Caco-2 (cell line): ENCODE measurements around the gene EPRS1. TPM values are rescaled to one million over a fixed set of nuclear protein-coding genes. Genes with fewer than 3 reads are reported as not detected.

Experiments used
- BruUV-seq: library from RNA; stranded (reverse); fragments of 400-500 nt; replicated peaks from 2 replicates; lab custom pipeline; 2021; lab: Mats Ljungman, UMichigan
- CTCF ChIA-PET: fragments of 300-600 bp; sonication (Branson Sonifier 250); formaldehyde crosslinking; loops from one replicate; lab custom pipeline; 2022; ENCODE audit warnings: antibody characterized with exemption; lab: Charles Lee
- POLR2A ChIA-PET: fragments of 300-600 bp; sonication (Branson Sonifier 250); formaldehyde crosslinking; loops from one replicate; lab custom pipeline; 2022; ENCODE audit warnings: antibody characterized with exemption; lab: Charles Lee
- DNase-seq, 2 experiments: peaks; one replicate each; pipeline versions ENCODE4 v3.0.0 to v3.0.0-alpha.2; 2020 to 2022
- H3K27me3 ChIP-seq: replicated peaks from 2 replicates; pipeline ENCODE4 v1.6.0; 2011; ENCODE audit warnings: low read length; ENCODE audit not compliant: control insufficient read depth, insufficient read depth
- H3K36me3 ChIP-seq: 2 replicates; pipeline ENCODE4 v1.5.1; 2011; ENCODE audit warnings: low read length; ENCODE audit not compliant: control insufficient read depth, insufficient read depth
- H3K4me1 ChIP-seq: fragments of 250-450 bp; sonication (Bioruptor Pico); 2 replicates; pipeline ENCODE4 v1.5.1; 2020; ENCODE audit warnings: mild to moderate bottlenecking
- H3K4me3 ChIP-seq: 2 replicates; pipeline ENCODE4 v1.5.1; 2011; ENCODE audit warnings: low read depth, mild to moderate bottlenecking, control low read depth, low read length
- H3K9me3 ChIP-seq: fragments of 250-450 bp; sonication (Bioruptor Pico); 2 replicates; pipeline ENCODE4 v1.5.1; 2020; ENCODE audit warnings: mild to moderate bottlenecking, moderate library complexity
- H3K27ac Mint-ChIP-seq: one replicate; pipeline ENCODE4 v1.8.0; 2022; ENCODE audit warnings: mixed read lengths; ENCODE audit not compliant: unreplicated experiment
- H3K27me3 Mint-ChIP-seq: one replicate; pipeline ENCODE4 v1.8.0; 2022; ENCODE audit warnings: mixed read lengths; ENCODE audit not compliant: insufficient read depth, unreplicated experiment
- H3K36me3 Mint-ChIP-seq: one replicate; pipeline ENCODE4 v1.8.0; 2022; ENCODE audit warnings: mild to moderate bottlenecking, mixed read lengths; ENCODE audit not compliant: insufficient read depth, unreplicated experiment
- H3K4me1 Mint-ChIP-seq: one replicate; pipeline ENCODE4 v1.8.0; 2022; ENCODE audit warnings: low read depth, mixed read lengths; ENCODE audit not compliant: unreplicated experiment
- H3K4me3 Mint-ChIP-seq: one replicate; pipeline ENCODE4 v1.8.0; 2022; ENCODE audit warnings: mild to moderate bottlenecking, moderate library complexity, mixed read lengths; ENCODE audit not compliant: unreplicated experiment
- H3K9me3 Mint-ChIP-seq: one replicate; pipeline ENCODE4 v1.8.0; 2022; ENCODE audit warnings: mixed read lengths; ENCODE audit not compliant: unreplicated experiment
- intact Hi-C: fragments of 100-400 bp; cut with micrococcal nuclease; formaldehyde crosslinking; loops from one replicate; pipeline ENCODE4 v1.10.0; 2022; ENCODE audit not compliant: unreplicated experiment
- total RNA-seq: library from RNA; stranded (reverse); gene quantifications from 2 replicates; pipeline ENCODE4 v1.2.3, GENCODE V29; 2022
- TF ChIP-seq, protein P1 (sequence below), 2 experiments: fragments of 200-600 bp in 1 of 2; IDR thresholded peaks; 1 replicate in 1 of 2; 2 replicates in 1 of 2; pipeline versions ENCODE4 v1.5.1 to v1.8.0; 2011 to 2022; ENCODE audit warnings: antibody characterized with exemption in 1 of 2, control low read depth in 1 of 2, inconsistent platforms in 1 of 2, low read depth in 1 of 2, low read length in 1 of 2, mild to moderate bottlenecking in 1 of 2, moderate library complexity in 1 of 2; ENCODE audit not compliant: insufficient read depth in 1 of 2, severe bottlenecking in 1 of 2, unreplicated experiment in 1 of 2

EPRS1 gene
- total RNA-seq, 1 experiment from 2014 or later: 215 TPM

DNA sequence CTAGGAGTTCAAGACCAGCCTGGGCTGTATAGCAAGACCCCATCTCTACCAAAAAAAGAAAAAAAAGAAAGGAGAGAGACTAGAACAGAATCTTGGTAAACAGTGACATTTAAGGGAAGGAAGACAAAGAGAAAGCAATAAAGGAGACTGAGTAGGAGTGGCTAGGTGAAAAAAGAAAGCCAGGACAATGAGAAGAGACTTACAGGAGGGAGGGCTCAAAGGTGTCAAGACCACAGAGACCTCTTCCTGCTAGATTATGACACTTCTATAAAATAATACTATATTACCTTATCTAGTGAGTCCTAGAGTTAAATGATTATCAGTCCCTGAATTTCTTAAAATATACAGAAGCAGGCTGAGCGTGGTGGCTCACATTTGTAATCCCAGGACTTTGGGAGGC is 10.1 kb upstream of the EPRS1 start:
- CTCF ChIA-PET: no interaction called here
- no peak for DNase-seq
- H3K9me3 ChIP-seq: no peaks in the 10 kb centered on the region

DNA sequence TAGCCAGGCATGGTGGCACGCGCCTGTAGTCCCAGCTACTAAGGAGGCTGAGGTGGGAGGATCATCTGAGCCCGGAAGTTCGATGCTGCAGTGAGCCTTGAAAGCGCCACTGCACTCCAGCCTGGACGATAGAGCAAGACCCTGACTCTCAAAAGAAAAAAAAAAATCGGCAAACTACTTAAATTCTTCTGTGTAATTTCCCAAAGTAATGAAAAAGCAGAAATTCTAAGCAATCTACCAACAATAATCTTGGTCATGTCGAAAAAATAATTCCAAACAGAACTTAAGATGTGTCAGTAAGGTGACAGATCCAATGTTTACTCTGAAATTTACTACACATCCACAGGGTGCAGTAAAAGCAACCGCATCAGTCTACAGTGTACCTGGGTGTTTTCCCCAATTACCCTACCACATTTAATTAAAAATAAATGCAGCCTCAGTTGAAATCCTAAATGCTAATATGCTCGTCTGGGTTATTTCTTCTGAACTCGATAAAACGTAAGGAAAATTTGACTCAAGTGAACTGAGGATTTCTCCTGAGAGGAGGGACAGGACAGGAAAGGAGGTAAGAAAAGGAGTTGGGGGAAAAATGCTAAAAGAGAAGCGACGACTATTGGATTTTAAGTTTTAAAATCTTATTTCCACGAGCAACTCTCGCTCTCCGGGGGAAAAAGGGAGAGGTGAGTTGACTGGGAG is 801 bp downstream of the EPRS1 start:
- intact Hi-C loops: loop anchor here (1.0 to 2.0 kb wide), 3 partner anchors 44 to 73 kb away; partner anchors contain the start of gene BPNT1
- no peaks in the 10 kb centered on the region for H3K36me3 ChIP-seq
- no peaks in the 10 kb centered on the region for H3K9me3 ChIP-seq
- peak overlapping the region; percentile 89 for H3K4me3 Mint-ChIP-seq
- H3K36me3 Mint-ChIP-seq: peaks cover 49% of the 10 kb centered on the region
- H3K4me1 ChIP-seq: peaks cover 14% of the 10 kb centered on the region
- no peaks in the 10 kb centered on the region for H3K27me3 Mint-ChIP-seq
- H3K27ac Mint-ChIP-seq: peak overlapping the region; percentile 95
- peak in 1 of 2 experiments; percentile 12 for DNase-seq
- H3K4me1 Mint-ChIP-seq: peaks cover 8% of the 10 kb centered on the region
- H3K9me3 Mint-ChIP-seq: no peaks in the 10 kb centered on the region
- H3K4me3 ChIP-seq: peak overlapping the region; percentile 95
- H3K27me3 ChIP-seq: no peaks in the 10 kb centered on the region
- no TSS peak for BruUV-seq
- TF ChIP-seq, protein P1, sequence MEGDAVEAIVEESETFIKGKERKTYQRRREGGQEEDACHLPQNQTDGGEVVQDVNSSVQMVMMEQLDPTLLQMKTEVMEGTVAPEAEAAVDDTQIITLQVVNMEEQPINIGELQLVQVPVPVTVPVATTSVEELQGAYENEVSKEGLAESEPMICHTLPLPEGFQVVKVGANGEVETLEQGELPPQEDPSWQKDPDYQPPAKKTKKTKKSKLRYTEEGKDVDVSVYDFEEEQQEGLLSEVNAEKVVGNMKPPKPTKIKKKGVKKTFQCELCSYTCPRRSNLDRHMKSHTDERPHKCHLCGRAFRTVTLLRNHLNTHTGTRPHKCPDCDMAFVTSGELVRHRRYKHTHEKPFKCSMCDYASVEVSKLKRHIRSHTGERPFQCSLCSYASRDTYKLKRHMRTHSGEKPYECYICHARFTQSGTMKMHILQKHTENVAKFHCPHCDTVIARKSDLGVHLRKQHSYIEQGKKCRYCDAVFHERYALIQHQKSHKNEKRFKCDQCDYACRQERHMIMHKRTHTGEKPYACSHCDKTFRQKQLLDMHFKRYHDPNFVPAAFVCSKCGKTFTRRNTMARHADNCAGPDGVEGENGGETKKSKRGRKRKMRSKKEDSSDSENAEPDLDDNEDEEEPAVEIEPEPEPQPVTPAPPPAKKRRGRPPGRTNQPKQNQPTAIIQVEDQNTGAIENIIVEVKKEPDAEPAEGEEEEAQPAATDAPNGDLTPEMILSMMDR (IDR thresholded peaks at IDR 0.05; ENCODE audit: insufficient read depth in 1 of 2, low read depth in 1 of 2, low read length in 1 of 2, severe bottlenecking in 1 of 2, unreplicated experiment in 1 of 2): no peak
- POLR2A ChIA-PET: interaction anchor here (0.5 to 1.0 kb wide), 3 partner anchors 43 to 45 kb away, joined by 5 to 7 read pairs (median 6); partner anchors contain the start of gene BPNT1
- CTCF ChIA-PET: interaction anchor here (0.6 kb wide), 1 partner anchor 44 kb away, joined by 5 read pairs; the partner anchor contains the start of gene BPNT1

More for the DNA sequence above, 10.1 kb upstream of the EPRS1 start:
- Mint-ChIP-seq H3K9me3 (no peaks in the 10 kb centered on the region), H3K4me3 (no peak overlapping the region), H3K27me3 (no peaks in the 10 kb centered on the region), H3K4me1 (no peaks in the 10 kb centered on the region), H3K27ac (no peak overlapping the region), H3K36me3 (peaks cover 8% of the 10 kb centered on the region)
- POLR2A ChIA-PET: no interaction called here
- H3K4me1 ChIP-seq: no peaks in the 10 kb centered on the region
- no TSS peak for BruUV-seq
- H3K4me3 ChIP-seq: no peak overlapping the region
- H3K36me3 ChIP-seq: no peaks in the 10 kb centered on the region
- H3K27me3 ChIP-seq: no peaks in the 10 kb centered on the region
- intact Hi-C loops: no loop called here
- TF ChIP-seq, protein P1 (IDR thresholded peaks at IDR 0.05; ENCODE audit: insufficient read depth in 1 of 2, low read depth in 1 of 2, low read length in 1 of 2, severe bottlenecking in 1 of 2, unreplicated experiment in 1 of 2): no peak

- ChIA-PET CTCF (interaction anchor here (0.5 to 0.6 kb wide), 2 partner anchors 43 to 182 kb away, joined by 3 read pairs; no protein-coding TSS in a partner anchor), POLR2A (interaction anchor here (0.6 kb wide), 4 partner anchors 9 to 1613 kb away, joined by 7 to 18 read pairs (median 8); no protein-coding TSS in a partner anchor)
- H3K4me3 ChIP-seq: peak overlapping the region; percentile 95
- Mint-ChIP-seq H3K9me3 (no peaks in the 10 kb centered on the region), H3K4me3 (peak overlapping the region; percentile 89), H3K27ac (peak overlapping the region; percentile 95), H3K27me3 (no peaks in the 10 kb centered on the region), H3K36me3 (peaks cover 52% of the 10 kb centered on the region), H3K4me1 (peaks cover 8% of the 10 kb centered on the region)
- intact Hi-C loops: no loop called here
- no peaks in the 10 kb centered on the region for H3K9me3 ChIP-seq
- TF ChIP-seq, protein P1 (IDR thresholded peaks at IDR 0.05; ENCODE audit: insufficient read depth in 1 of 2, low read depth in 1 of 2, low read length in 1 of 2, severe bottlenecking in 1 of 2, unreplicated experiment in 1 of 2): no peak
- no peaks in the 10 kb centered on the region for H3K36me3 ChIP-seq
- BruUV-seq: no TSS peak
- H3K4me1 ChIP-seq: peaks cover 14% of the 10 kb centered on the region
- no peaks in the 10 kb centered on the region for H3K27me3 ChIP-seq
- DNase-seq: no peak
Measured at GRCh38 chr1:220044678-220045355, 1.5 kb downstream of the EPRS1 start.
